ENCODE measurements around the gene ALDH7A1. TPM values are rescaled to one million over a fixed set of nuclear protein-coding genes. Genes with fewer than 3 reads are reported as not detected.

Gene ALDH7A1
- total and polyA plus RNA-seq, 11 donors, result 12.3 to 67.6 (median 30.9) TPM

DNA sequence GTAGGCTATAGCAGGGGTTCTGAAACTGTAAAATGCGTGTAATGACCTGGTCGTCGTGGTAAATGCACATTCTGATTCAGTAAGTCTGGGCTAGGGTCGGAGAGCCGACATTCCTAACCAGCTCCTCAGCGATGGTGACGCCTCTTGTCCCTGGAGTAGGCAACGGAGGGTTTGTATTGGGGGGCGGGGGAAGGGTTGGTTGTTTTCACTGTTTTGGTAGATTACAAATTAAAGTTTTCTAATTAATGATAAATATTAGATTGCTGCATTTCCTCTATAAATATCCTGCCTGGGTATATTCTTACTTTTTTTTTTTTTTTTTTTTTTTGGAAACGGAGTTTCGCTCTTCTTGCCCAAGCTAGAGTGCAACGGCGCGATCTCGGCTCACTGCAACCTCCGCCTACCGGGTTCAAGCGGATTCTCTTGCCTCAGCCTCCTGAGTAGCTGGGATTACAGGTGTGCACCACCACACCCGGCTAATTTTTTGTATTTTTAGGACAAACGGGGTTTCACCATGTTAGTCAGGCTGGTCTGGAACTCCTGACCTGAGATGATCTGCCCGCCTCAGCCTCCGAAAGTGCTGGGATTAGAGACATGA, 566 bp upstream of the ALDH7A1 start:
- Histone ChIP-seq H3K4me3 (peak overlapping the region; percentile 33 to 83 (median 72)), H3K4me1 (peaks cover 0 to 23% (median 15%) of the 10 kb centered on the region in 12 donors), H3K27me3 (no peaks in the 10 kb centered on the region), H3K9me3 (no peaks in the 10 kb centered on the region), H3K36me3 (peaks cover 0 to 20% (median 13%) of the 10 kb centered on the region in 9 donors), H3K27ac (peak overlapping the region in 11 of 12 donors; percentile 62 to 93 (median 77))
- intact Hi-C loops (cut with DNase I), result loop anchor here in 7 of 10 donors (2.0 to 5.0 kb wide), 5 partner anchors 241 to 258 kb away; no protein-coding TSS in a partner anchor
- no peak for TF ChIP-seq POLR2A (IDR thresholded peaks at IDR 0.05)
- TF ChIP-seq, protein P1, sequence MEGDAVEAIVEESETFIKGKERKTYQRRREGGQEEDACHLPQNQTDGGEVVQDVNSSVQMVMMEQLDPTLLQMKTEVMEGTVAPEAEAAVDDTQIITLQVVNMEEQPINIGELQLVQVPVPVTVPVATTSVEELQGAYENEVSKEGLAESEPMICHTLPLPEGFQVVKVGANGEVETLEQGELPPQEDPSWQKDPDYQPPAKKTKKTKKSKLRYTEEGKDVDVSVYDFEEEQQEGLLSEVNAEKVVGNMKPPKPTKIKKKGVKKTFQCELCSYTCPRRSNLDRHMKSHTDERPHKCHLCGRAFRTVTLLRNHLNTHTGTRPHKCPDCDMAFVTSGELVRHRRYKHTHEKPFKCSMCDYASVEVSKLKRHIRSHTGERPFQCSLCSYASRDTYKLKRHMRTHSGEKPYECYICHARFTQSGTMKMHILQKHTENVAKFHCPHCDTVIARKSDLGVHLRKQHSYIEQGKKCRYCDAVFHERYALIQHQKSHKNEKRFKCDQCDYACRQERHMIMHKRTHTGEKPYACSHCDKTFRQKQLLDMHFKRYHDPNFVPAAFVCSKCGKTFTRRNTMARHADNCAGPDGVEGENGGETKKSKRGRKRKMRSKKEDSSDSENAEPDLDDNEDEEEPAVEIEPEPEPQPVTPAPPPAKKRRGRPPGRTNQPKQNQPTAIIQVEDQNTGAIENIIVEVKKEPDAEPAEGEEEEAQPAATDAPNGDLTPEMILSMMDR (IDR thresholded peaks at IDR 0.05), result no peak
- WGBS, 4 donors, result 60 to 63% (median 61%) methylated on average over 22 of the region's 22 CpGs
- DNase-seq (no peak), ATAC-seq (no peak)

DNA sequence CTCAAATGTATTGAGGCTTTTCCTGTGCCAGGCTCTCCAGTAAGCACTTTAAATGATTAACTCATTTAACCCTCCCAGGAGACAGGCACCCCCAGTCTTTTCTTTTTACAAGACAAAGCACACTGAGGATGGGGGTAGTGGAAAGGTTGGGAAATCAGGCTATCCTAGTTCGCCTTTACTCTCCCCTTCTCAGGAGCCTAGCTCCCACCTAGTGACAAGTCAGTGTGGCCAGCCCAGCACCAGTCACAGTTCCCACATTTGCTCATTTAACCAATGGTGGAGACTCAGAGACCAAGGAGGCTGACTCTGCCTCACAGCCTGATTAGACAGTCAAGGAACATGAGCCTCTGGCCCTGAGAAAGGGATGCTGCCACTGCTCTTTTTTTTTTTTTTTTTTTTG, 3.5 kb downstream of the ALDH7A1 start:
- Histone ChIP-seq H3K36me3 (peaks cover 0 to 48% (median 28%) of the 10 kb centered on the region in 9 donors), H3K9me3 (no peaks in the 10 kb centered on the region), H3K4me1 (peaks cover 0 to 27% (median 12%) of the 10 kb centered on the region in 12 donors), H3K27me3 (no peaks in the 10 kb centered on the region), H3K27ac (no peak overlapping the region), H3K4me3 (no peak overlapping the region)
- TF ChIP-seq, protein P1 (IDR thresholded peaks at IDR 0.05), result no peak
- no peak for TF ChIP-seq POLR2A (IDR thresholded peaks at IDR 0.05)
- intact Hi-C loops (cut with DNase I), result no loop called here
- ATAC-seq (no peak), DNase-seq (no peak)
- 88 to 100% (median 97%) methylated on average over 1 of the region's 1 CpG for WGBS, 4 donors

DNA sequence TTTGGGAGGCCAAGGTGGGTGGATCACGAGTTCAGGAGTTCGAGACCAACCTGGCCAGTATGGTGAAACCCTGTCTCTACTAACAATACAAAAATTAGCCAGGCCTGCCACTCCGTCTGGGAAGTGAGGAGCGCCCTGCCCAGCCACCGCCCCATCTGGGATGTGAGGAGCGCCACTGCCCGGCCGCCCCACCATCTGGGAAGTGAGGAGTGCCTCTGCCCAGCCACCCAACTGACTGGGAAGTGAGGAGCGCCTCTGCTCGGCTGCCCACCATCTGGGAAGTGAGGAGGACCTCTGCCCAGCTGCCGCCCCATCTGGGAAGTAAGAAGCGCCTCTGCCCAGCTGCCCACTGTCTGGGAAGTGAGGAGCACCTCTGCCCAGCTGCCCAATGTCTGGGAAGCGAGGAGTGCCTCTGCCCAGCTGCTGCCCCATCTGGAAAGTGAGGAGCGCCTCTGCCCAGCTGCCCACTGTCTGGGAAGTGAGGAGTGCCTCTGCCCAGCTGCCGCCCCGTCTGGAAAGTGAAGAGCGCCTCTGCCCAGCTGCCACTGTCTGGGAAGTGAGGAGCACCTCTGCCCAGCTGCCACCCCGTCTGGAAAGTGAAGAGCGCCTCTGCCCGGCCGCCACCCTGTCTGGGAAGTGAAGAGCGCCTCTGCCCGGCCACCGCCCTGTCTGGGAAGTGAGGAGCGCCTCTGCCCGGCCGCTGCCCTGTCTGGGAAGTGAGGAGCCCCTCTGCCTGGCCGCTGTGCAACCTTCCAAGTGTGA, 5.3 kb downstream of the ALDH7A1 start:
- H3K4me1 ChIP-seq, result peaks cover 0 to 25% (median 12%) of the 10 kb centered on the region in 12 donors
- peak in 1 of 5 donors; percentile 63 for DNase-seq
- H3K27ac ChIP-seq, result no peak overlapping the region
- 93 to 98% (median 96%) methylated on average over 16 to 28 of the region's 28 CpGs for WGBS, 4 donors
- peaks cover 0 to 66% (median 39%) of the 10 kb centered on the region in 9 donors for H3K36me3 ChIP-seq
- ATAC-seq, result no peak
- H3K27me3 ChIP-seq, result no peaks in the 10 kb centered on the region
- TF ChIP-seq, protein P1 (IDR thresholded peaks at IDR 0.05), result no peak
- TF ChIP-seq POLR2A (IDR thresholded peaks at IDR 0.05), result no peak
- intact Hi-C loops (cut with DNase I), result loop anchor here in 1 of 10 donors (5.0 kb wide), 1 partner anchor 242 kb away; no protein-coding TSS in a partner anchor
- H3K9me3 ChIP-seq, result no peaks in the 10 kb centered on the region
- H3K4me3 ChIP-seq, result no peak overlapping the region
